T-helper 2 cell treated with Interferon-gamma antibody and Interleukin-4, amounts not matched to agents 100 ng/mL and 5 ng/mL, for 36 hours (primary cell): ENCODE data around the gene LAMP1. TPM values are rescaled to one million over a fixed set of nuclear protein-coding genes. Genes with fewer than 3 reads are reported as not detected.
"Not testable (repeated sequence)": the region's sequence is repeated elsewhere in the genome, so short reads cannot be mapped to it uniquely, and the experiment has no call there.

Experiments used
- intact Hi-C: fragments of 100-400 bp; cut with micrococcal nuclease; formaldehyde crosslinking; loops from one replicate; pipeline ENCODE4 v1.15.1; 2023
- total RNA-seq: library from RNA; stranded (reverse); gene quantifications from 2 replicates; pipeline ENCODE4 v1.2.3, GENCODE V29; 2022

LAMP1 gene
- total RNA-seq, 1 donor from 2014 or later: 77.0 TPM

DNA sequence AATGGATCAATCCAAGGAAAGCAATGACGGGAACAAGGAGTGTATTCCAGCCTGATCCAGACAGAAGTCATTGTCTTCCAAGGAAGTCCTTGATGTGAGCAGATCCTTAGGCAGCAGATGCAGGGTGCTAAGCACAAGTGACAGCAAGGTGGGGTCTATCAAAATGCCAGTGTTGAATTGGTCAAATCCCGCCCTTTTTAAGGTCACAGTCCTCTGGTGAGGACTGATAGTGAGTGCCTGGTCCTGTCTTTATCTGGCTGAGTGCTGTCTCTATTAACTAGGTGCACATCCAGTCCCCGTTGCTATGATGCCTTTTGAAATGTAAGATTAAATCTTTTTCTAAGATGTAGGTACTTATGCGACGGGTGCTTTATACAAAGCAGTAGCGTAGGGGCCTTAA is 1.3 kb upstream of the LAMP1 start:
- intact Hi-C loops: loop anchor here (2.0 to 10.0 kb wide), 3 partner anchors 195 to 708 kb away; partner anchors contain the start of genes DCUN1D2, TFDP1 and TUBGCP3

- intact Hi-C loops: loop anchor here (1.0 to 10.0 kb wide), 4 partner anchors 88 to 710 kb away; partner anchors contain the start of genes CUL4A, DCUN1D2, TFDP1 and TUBGCP3
These were observed 467 bp downstream of the LAMP1 start for GRCh38 chr13:113297370-113298042.

DNA sequence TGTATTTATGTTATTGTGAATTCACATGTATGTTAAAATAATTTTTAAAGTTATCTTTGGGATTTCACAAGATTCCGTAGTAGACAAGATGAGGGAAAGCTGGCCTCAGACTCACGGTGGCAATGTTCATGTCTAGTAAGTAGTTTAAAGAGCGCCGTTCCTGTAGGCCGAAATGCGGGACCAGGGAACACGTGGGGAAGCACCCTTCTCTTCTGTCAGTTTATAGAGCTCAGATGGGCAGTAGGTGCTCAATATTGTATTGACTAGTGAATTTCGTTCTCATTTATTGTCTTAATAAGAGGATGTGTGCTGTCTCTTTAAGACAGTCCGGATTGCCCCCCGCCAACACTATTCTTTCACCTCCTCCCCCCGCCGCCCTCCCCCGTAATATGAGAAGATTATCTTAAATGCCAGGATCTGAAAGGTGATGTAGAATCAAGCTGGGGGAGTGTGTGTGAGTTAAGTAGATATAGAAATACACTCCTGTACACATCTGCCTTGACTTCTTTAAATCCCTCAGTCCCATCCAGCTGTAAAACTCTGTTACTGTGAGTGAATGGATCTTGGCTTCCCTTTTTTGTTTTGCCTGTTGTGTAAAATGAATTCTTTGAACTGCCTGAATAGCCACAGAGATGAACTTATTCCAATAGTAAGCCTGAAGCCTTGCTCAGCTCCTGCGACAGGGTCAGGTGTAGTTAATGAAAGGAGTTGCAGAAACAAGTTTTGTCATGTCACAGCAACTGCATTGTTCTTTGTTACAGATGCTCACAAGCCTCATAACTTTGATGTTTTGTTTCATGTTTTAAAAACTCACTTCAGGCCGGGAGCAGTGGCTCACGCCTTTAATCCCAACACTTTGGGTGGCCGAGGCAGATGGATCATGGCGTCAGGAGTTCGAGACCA is 1.3 kb downstream of the LAMP1 start:
- intact Hi-C loops: loop anchor here (5.0 to 10.0 kb wide), 2 partner anchors 287 to 711 kb away; partner anchors contain the start of genes TFDP1 and TUBGCP3

- intact Hi-C loops: loop anchor here (5.0 to 10.0 kb wide), 2 partner anchors 285 to 713 kb away; partner anchors contain the start of genes TFDP1 and TUBGCP3
These were observed 2.9 kb downstream of the LAMP1 start for GRCh38 chr13:113299951-113300350.

DNA sequence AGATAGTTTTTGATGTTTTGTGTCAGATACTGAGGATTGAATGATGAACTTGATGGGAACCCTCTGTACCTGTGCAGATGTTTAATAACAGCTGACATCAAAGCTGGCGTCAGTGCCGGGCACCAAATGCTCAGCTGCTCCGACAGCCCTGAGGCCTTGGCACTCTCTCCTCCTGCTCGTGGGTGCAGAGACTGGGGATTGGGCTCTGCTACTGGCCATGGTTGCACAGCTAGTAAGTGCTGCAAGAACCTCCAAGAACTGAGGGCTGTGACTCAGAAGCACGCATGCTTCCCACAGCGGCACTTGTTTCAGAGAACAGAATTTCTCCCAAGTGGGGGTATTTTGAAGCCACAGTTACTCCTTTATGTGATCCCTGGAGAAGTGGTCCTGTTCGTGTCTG is 5.9 kb downstream of the LAMP1 start:
- intact Hi-C loops: no loop called here

GRCh38 chr13:113304121-113304520 is 7.1 kb downstream of the LAMP1 start:
- intact Hi-C loops: no loop called here

- intact Hi-C loops: no loop called here
These were observed 8.2 kb downstream of the LAMP1 start for GRCh38 chr13:113305208-113305607.

GRCh38 chr13:113307491-113307890 is 10.5 kb downstream of the LAMP1 start:
- intact Hi-C loops: no loop called here

GRCh38 chr13:113309473-113309872 is 12.4 kb downstream of the LAMP1 start:
- intact Hi-C loops: no loop called here

- intact Hi-C loops: not testable (repeated sequence)
These were observed 17.1 kb downstream of the LAMP1 start for GRCh38 chr13:113314112-113314511.

DNA sequence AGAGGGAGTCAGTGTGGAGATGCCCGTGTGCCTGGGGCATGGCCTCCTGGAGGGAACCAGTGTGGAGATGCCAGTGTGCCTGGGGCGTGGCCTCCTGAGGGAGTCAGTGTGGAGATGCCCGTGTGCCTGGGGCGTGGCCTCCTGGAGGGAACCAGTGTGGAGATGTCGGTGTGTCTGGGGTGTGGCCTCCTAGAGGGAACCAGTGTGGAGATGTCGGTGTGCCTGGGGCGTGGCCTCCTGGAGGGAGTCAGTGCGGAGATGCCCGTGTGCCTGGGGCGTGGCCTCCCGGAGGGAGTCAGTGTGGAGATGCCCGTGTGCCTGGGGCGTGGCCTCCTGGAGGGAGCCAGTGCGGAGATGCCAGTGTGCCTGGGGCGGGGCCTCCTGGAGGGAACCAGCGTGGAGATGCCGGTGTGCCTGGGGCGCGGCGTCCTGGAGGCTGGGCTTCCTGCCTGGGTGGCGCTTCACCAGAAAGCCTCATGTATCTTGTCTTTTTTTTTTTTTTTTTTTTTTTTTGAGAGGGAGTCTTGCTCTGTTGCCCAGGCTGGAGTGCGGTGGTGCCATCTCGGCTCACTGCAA is 17.9 kb downstream of the LAMP1 start:
- intact Hi-C loops: not testable (repeated sequence)

DNA sequence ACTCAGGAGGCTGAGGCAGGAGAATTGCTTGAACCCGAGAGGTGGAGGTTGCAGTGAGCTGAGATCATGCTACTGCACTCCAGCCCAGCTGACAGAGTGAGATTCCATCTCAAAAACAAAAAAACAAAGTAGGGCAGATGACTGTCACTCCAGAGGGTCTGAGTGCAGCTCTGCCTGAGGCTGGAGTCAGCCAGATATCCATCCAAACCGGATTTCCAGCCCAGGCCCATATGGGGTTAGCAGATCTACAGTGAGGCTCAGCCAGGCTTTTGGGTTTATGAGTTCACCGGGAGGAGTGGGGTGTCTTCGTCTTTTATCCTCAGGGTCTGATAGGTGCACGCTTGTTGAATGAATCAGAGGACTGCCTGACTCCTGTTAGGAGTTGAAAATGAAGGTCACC is 19.0 kb downstream of the LAMP1 start:
- intact Hi-C loops: no loop called here

- intact Hi-C loops: no loop called here
These were observed 20.0 kb downstream of the LAMP1 start for GRCh38 chr13:113317031-113317430.

- intact Hi-C loops: no loop called here
These were observed 21.9 kb downstream of the LAMP1 start for GRCh38 chr13:113318956-113319355.

DNA sequence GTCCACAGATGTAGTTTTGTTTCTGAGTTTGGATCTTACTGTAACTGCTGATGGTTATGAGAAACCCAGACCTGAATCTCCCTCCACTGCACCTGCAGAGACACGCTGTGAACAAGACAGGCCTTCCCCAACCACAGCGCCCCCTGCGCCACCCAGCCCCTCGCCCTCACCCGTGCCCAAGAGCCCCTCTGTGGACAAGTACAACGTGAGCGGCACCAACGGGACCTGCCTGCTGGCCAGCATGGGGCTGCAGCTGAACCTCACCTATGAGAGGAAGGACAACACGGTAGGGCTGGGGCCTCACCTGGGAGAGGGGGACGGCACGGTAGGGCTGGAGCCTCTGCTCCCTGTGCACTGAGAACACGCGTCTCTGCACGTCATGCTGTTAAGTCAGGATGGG is 22.3 kb downstream of the LAMP1 start:
- intact Hi-C loops: no loop called here

GRCh38 chr13:113320226-113320875 is 23.3 kb downstream of the LAMP1 start:
- intact Hi-C loops: no loop called here

- intact Hi-C loops: no loop called here
These were observed 24.5 kb downstream of the LAMP1 start for GRCh38 chr13:113321546-113321945.

- intact Hi-C loops: no loop called here
These were observed 25.0 kb downstream of the LAMP1 start for GRCh38 chr13:113322043-113322461.

GRCh38 chr13:113322890-113323651 is 26.0 kb downstream of the LAMP1 start:
- intact Hi-C loops: no loop called here

- intact Hi-C loops: no loop called here
These were observed 26.8 kb downstream of the LAMP1 start for GRCh38 chr13:113323869-113324268.
